EH (cell line): ENCODE data around the gene POLN.
A peak's percentile ranks its signal among the peaks of the same experiment; 100 is the strongest.

Source experiments
- DNase-seq: peaks from one replicate; pipeline ENCODE4 v3.0.0-alpha.2; 2015; ENCODE audit warnings: low read depth

POLN gene

GRCh38 chr4:2262145-2262943 is 20.4 kb upstream of the POLN start:
- DNase-seq: peak; percentile 100

- no peak for DNase-seq
Measured at GRCh38 chr4:2261853-2262144, 19.9 kb upstream of the POLN start, which contains the start of gene MXD4. Gene MXD4, minus strand, starts transcription at chr4:2262109. Its CDS starts 129 bp downstream, at chr4:2261980.

GRCh38 chr4:2261110-2261852 is 19.4 kb upstream of the POLN start:
- DNase-seq: peak; percentile 66

- DNase-seq: peak; percentile 9
Measured at GRCh38 chr4:2260344-2261109, 18.6 kb upstream of the POLN start.

GRCh38 chr4:2259541-2260343 is 17.8 kb upstream of the POLN start:
- no peak for DNase-seq

- DNase-seq: no peak
Measured at GRCh38 chr4:2259036-2259540, 17.2 kb upstream of the POLN start.

GRCh38 chr4:2258091-2259035 is 16.4 kb upstream of the POLN start:
- DNase-seq: no peak

- no peak for DNase-seq
Measured at GRCh38 chr4:2257361-2258081, 15.6 kb upstream of the POLN start.

GRCh38 chr4:2256781-2257191 is 14.9 kb upstream of the POLN start:
- DNase-seq: no peak

- no peak for DNase-seq
Measured at GRCh38 chr4:2256156-2256731, 14.3 kb upstream of the POLN start.

GRCh38 chr4:2255501-2256155 is 13.7 kb upstream of the POLN start:
- DNase-seq: no peak

GRCh38 chr4:2254665-2255500 is 13.0 kb upstream of the POLN start:
- DNase-seq: no peak

- no peak for DNase-seq
Measured at GRCh38 chr4:2253160-2254084, 11.5 kb upstream of the POLN start.

GRCh38 chr4:2252530-2253091 is 10.7 kb upstream of the POLN start:
- DNase-seq: no peak

GRCh38 chr4:2251795-2252529 is 10.0 kb upstream of the POLN start:
- no peak for DNase-seq
